Epithelial cell of proximal tubule (primary cell): ENCODE data around the gene NAA10. TPM values are rescaled to one million over a fixed set of nuclear protein-coding genes. Genes with fewer than 3 reads are reported as not detected.

ENCODE experiments used
- DNase-seq: peaks from one replicate; pipeline ENCODE4 v3.0.0-alpha.2; 2011; ENCODE audit warnings: low read depth
- H3K4me3 ChIP-seq: 2 replicates; pipeline ENCODE4 v1.5.1; 2011; ENCODE audit warnings: low read depth, mild to moderate bottlenecking, low read length
- total RNA-seq: library from RNA; depleted of rRNA; stranded (reverse); fragments of >200 nt; gene quantifications from 2 replicates; pipeline ENCODE4 v1.2.3, GENCODE V29; 2015
- TF ChIP-seq, protein P1 (sequence below): conservative IDR thresholded peaks from 2 replicates; pipeline ENCODE4 v1.5.1; 2012; ENCODE audit warnings: low read depth, mild to moderate bottlenecking, low read length

Gene NAA10
- total RNA-seq, 1 donor from 2014 or later: 88.0 TPM

DNA sequence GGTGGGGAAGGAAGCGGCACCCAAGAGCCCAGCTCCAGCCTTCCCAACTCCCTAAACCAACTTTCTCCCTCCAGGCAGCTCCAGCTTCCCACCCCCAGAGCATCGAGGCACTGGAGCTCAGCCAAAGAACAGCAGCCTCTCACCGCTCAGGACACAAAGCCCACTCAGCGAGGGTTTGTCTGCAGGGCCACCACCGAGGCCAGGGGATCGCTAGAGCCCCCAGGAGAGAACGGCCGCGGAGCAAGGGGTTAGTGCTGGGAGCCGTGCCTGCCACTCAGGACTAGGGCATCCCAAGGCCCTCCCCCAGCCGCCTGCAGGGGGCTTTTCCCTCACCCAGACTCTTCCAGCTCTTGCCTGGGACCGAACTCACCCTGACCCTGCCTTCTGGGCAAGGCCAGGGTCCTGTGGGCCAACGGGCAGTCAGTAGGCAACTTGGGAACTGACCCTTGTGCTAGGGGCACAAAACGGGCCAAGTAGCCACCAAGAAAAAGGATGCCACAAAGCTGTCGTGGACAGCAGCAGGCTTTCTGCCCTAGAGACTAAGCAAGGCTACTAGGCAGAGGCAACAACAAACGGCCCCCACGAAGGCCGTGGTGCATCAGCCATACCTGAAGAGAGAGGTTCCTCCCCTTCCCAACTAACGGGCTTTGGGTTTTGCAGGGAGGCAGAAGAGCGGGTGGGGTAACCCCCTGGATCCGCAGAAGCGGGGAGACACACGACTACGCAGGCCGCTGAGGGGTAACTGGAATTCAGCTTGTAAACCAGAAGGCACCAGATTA is 34.5 kb upstream of the NAA10 start:
- TF ChIP-seq, protein P1, sequence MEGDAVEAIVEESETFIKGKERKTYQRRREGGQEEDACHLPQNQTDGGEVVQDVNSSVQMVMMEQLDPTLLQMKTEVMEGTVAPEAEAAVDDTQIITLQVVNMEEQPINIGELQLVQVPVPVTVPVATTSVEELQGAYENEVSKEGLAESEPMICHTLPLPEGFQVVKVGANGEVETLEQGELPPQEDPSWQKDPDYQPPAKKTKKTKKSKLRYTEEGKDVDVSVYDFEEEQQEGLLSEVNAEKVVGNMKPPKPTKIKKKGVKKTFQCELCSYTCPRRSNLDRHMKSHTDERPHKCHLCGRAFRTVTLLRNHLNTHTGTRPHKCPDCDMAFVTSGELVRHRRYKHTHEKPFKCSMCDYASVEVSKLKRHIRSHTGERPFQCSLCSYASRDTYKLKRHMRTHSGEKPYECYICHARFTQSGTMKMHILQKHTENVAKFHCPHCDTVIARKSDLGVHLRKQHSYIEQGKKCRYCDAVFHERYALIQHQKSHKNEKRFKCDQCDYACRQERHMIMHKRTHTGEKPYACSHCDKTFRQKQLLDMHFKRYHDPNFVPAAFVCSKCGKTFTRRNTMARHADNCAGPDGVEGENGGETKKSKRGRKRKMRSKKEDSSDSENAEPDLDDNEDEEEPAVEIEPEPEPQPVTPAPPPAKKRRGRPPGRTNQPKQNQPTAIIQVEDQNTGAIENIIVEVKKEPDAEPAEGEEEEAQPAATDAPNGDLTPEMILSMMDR: no peak
- DNase-seq: no peak

DNA sequence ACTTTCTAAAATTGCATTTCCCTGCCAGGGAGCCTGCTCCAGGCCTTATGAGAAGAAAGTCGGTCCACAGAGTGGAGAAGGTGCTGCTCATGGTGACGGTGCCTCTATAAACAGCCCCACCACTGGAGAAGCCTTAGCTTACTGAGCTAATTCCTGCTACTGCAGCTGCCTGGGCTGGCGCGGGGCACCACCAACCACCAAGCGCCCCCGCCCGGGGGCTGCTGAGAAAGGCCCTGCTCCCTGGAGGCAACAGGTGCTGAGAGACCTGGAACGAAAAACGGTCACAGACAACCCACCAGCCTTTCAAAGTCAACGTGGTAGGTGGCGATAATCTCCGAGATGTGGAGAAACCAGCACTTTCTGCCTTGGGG is 33.9 kb upstream of the NAA10 start:
- TF ChIP-seq, protein P1: no peak
- H3K4me3 ChIP-seq: peak overlapping the region; percentile 83
- no peak for DNase-seq

More for the DNA sequence above, 34.5 kb upstream of the NAA10 start:
- H3K4me3 ChIP-seq: peak overlapping the region; percentile 83

DNA sequence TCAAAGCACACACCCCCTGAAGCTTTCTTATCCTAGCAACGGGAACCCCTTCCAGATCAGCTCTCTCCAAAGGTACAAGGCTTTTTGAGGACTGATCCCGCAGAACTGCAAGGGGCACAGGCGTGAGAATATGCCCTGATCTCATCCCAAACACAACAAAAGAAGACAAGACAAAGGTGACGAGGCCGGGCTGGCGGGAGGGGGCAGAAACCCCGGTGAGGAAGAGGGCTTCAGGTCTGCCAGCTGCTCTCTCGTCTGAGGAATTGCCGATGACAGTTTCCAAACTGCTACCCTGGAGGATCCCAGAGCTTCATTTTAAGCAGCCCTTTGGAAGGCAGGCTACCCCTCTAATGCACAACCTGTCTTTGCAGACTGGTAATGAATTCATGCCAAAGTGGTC is 33.4 kb upstream of the NAA10 start:
- DNase-seq: no peak
- H3K4me3 ChIP-seq: peak overlapping the region; percentile 83
- TF ChIP-seq, protein P1: no peak

DNA sequence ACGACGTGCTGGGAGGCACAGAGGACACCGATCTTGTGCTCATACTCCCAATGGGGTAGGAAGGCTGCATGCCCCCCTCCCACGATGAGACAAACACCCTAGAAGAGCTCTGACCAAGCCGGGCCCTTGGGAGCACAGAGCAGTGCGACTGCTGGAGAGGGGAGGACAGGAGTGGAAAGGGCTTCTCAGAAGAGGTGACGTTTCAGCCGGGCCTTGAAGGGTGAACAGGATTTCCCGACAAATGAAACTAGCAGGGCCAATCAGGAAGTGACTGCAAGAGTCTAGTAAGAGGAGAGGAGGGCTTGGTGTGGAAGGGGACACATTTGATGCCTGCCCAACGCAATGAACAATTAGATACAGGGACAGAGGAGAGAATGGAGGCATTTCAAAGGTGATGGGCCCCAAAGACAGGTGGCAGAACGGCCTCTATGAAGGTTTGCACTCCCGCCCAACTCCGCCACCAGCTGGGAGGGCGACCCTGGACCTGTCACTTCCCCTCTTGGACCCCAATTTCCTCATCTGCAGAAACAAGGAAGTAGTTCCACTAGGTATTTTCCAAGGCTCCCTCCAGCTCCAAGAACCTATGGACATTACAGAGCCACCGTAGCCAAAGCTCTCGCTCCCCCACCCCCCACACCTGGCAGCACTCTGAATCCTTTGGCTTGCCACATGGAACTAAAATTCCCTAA is 32.8 kb upstream of the NAA10 start:
- TF ChIP-seq, protein P1: no peak
- DNase-seq: no peak
- H3K4me3 ChIP-seq: no peak overlapping the region

DNA sequence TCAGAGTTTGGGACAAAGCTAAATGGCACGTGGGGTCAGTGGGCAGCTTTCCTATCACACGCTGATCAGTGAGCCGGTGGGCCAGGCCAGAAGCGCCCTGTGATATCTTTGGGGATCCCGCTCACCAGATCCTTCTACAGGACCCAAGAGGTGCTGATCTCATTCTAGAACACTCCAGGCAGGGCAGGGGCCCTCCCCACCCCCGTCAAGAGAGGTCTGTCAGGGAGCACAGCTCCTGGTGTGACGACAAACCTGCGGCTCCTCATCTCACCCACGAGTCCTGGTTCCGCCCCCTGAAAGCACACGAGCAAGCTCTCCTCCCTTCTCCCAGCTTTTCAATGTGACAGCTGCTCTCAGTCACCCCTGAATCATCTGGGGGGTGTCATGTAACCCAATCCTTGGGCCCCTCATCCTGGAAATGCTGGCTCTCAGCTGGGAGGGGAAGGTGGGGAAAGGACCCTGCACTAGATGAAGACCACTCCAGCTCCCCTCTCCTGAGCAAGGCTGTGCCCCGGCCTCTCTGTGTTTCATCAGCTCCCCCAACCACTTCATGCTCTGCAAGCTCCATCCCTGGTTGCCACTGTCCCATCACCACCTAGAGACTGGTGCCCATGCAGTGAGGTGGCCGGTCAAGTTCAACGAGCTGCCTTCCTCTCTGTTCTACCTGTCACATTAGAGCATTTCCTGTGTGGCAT is 32.2 kb upstream of the NAA10 start:
- DNase-seq: no peak
- TF ChIP-seq, protein P1: no peak
- no peak overlapping the region for H3K4me3 ChIP-seq

DNA sequence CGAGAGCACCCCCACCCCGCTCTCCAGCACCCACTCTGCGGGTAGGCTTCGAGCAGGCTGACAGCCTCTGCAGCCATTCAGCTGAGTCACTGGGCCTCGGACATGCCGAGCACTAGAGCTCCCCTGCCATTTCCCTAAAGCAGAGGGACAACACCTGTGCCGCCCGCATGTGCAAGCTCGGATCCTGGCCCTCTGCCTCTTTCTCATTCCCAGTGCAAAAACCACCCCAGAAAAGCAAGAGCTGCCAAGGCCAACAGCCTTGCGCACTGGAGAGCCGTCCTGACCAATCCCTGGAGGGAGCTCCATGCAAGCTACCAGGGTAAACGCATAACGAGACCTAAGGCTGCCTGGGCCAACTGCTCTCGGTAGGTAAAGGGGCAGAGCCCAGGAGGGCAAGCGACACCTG is 31.4 kb upstream of the NAA10 start:
- TF ChIP-seq, protein P1: no peak
- H3K4me3 ChIP-seq: no peak overlapping the region
- no peak for DNase-seq
